Breast epithelium (tissue), 4 donors: ENCODE results near the gene OR51B6. TPM values are rescaled to one million over a fixed set of nuclear protein-coding genes. Genes with fewer than 3 reads are reported as not detected.
A peak's percentile ranks its signal among the peaks of the same experiment; 100 is the strongest.
"Not testable (repeated sequence)": the region's sequence is repeated elsewhere in the genome, so short reads cannot be mapped to it uniquely, and the experiment has no call there.

Experiments used
- DNase-seq, 2 donors: peaks; one replicate each; pipeline ENCODE4 v3.0.0-alpha.2; 2019; ENCODE audit warnings: low spot score in 2 of 2
- H3K27ac ChIP-seq, 2 donors: fragments of 200-600 bp; sonication (generic) in 1 of 2; one replicate each; pipeline ENCODE4 v1.5.1; 2016 to 2019; ENCODE audit warnings: mild to moderate bottlenecking in 1 of 2
- H3K27me3 ChIP-seq, 2 donors: fragments of 200-600 bp; sonication (generic) in 1 of 2; one replicate each; pipeline versions ENCODE4 v1.5.1 to v1.6.0; 2017 to 2019; ENCODE audit warnings: control low read depth in 1 of 2, mild to moderate bottlenecking in 1 of 2
- H3K36me3 ChIP-seq: fragments of 200-600 bp; one replicate; pipeline ENCODE4 v1.5.1; 2019
- H3K4me1 ChIP-seq, 2 donors: fragments of 200-600 bp; sonication (generic); one replicate each; pipeline ENCODE4 v1.5.1; 2016 to 2019; ENCODE audit warnings: control low read depth in 1 of 2
- H3K4me3 ChIP-seq, 3 donors: fragments of 200-600 bp; sonication (generic); 1 replicate in 2 of 3; 2 replicates in 1 of 3; pipeline ENCODE4 v1.5.1; 2016 to 2019; ENCODE audit warnings: mild to moderate bottlenecking in 3 of 3, moderate library complexity in 2 of 3
- H3K9me3 ChIP-seq, 2 donors: fragments of 200-600 bp; sonication (generic) in 1 of 2; one replicate each; pipeline ENCODE4 v1.5.1; 2016 to 2019; ENCODE audit warnings: control low read depth in 1 of 2
- POLR2A ChIP-seq: fragments of 450-650 bp; IDR thresholded peaks from one replicate; pipeline ENCODE4 v1.6.1; 2016; ENCODE audit warnings: antibody characterized with exemption, mild to moderate bottlenecking, moderate library complexity
- POLR2AphosphoS5 ChIP-seq, 3 donors: sonication (generic); formaldehyde crosslinking; IDR thresholded peaks; one replicate each; pipeline ENCODE4 v1.6.1; 2017; ENCODE audit warnings: antibody characterized with exemption in 3 of 3
- intact Hi-C: fragments of 100-400 bp; cut with DNase I; formaldehyde crosslinking; loops from one replicate; pipeline ENCODE4 v1.15.1; 2023; ENCODE audit warnings: low total_unique reads
- total RNA-seq, 3 donors: library from RNA; depleted of rRNA; stranded (reverse); fragments of >200 nt; gene quantifications; one replicate each; pipeline ENCODE4 v1.1.0, GENCODE V29; 2016
- TF ChIP-seq, protein P1 (sequence below), 3 donors: fragments of 450-650 bp; IDR thresholded peaks; one replicate each; pipeline ENCODE4 v1.5.1; 2016 to 2017; ENCODE audit warnings: antibody characterized with exemption in 3 of 3, mild to moderate bottlenecking in 3 of 3, moderate library complexity in 3 of 3

Gene OR51B6
- total RNA-seq, 3 donors from 2014 or later, result not detected

GRCh38 chr11:5364214-5364613, 12.9 kb downstream of the OR51B6 start:
- H3K4me1 ChIP-seq, result no peaks in the 10 kb centered on the region
- DNase-seq, result no peak
- no peaks in the 10 kb centered on the region for H3K36me3 ChIP-seq
- intact Hi-C loops, result no loop called here
- no peak overlapping the region for H3K4me3 ChIP-seq
- no peaks in the 10 kb centered on the region for H3K27me3 ChIP-seq
- H3K9me3 ChIP-seq, result no peaks in the 10 kb centered on the region
- no peak overlapping the region for H3K27ac ChIP-seq
- TF ChIP-seq POLR2AphosphoS5 (IDR thresholded peaks at IDR 0.05) (no peak), POLR2A (no peak)

DNA sequence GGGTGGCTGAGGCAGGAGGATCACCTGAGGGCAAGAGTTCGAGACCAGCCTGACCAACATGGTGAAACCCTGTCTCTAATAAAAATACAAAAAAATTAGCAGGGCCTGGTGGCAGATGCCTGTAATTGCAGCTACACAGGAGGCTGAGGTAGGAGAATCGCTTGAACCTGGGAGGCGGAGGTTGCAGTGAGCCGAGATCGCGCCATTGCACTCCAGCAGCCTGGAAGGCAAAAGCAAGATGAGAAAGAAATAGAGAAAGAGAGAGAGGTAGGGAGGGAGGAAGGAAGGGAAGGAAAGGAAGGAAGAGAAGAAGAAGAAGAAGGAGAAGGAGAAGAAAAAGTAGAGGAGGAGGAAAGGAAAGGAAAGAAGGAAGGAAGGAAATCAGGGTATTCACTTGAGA, 15.1 kb downstream of the OR51B6 start:
- H3K36me3 ChIP-seq, H3K9me3 ChIP-seq, H3K4me1 ChIP-seq, H3K27me3 ChIP-seq, H3K4me3 ChIP-seq, H3K27ac ChIP-seq, intact Hi-C loops, DNase-seq: not testable (repeated sequence)

GRCh38 chr11:5366856-5367255, 15.5 kb downstream of the OR51B6 start:
- intact Hi-C loops, result no loop called here
- TF ChIP-seq, protein P1, sequence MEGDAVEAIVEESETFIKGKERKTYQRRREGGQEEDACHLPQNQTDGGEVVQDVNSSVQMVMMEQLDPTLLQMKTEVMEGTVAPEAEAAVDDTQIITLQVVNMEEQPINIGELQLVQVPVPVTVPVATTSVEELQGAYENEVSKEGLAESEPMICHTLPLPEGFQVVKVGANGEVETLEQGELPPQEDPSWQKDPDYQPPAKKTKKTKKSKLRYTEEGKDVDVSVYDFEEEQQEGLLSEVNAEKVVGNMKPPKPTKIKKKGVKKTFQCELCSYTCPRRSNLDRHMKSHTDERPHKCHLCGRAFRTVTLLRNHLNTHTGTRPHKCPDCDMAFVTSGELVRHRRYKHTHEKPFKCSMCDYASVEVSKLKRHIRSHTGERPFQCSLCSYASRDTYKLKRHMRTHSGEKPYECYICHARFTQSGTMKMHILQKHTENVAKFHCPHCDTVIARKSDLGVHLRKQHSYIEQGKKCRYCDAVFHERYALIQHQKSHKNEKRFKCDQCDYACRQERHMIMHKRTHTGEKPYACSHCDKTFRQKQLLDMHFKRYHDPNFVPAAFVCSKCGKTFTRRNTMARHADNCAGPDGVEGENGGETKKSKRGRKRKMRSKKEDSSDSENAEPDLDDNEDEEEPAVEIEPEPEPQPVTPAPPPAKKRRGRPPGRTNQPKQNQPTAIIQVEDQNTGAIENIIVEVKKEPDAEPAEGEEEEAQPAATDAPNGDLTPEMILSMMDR (IDR thresholded peaks at IDR 0.05), result no peak
- TF ChIP-seq POLR2A (no peak), POLR2AphosphoS5 (IDR thresholded peaks at IDR 0.05) (no peak)
- no peak overlapping the region for H3K4me3 ChIP-seq
- H3K9me3 ChIP-seq, result no peaks in the 10 kb centered on the region
- no peaks in the 10 kb centered on the region for H3K27me3 ChIP-seq
- no peaks in the 10 kb centered on the region for H3K36me3 ChIP-seq
- no peak overlapping the region for H3K27ac ChIP-seq
- no peak for DNase-seq
- H3K4me1 ChIP-seq, result no peaks in the 10 kb centered on the region

DNA sequence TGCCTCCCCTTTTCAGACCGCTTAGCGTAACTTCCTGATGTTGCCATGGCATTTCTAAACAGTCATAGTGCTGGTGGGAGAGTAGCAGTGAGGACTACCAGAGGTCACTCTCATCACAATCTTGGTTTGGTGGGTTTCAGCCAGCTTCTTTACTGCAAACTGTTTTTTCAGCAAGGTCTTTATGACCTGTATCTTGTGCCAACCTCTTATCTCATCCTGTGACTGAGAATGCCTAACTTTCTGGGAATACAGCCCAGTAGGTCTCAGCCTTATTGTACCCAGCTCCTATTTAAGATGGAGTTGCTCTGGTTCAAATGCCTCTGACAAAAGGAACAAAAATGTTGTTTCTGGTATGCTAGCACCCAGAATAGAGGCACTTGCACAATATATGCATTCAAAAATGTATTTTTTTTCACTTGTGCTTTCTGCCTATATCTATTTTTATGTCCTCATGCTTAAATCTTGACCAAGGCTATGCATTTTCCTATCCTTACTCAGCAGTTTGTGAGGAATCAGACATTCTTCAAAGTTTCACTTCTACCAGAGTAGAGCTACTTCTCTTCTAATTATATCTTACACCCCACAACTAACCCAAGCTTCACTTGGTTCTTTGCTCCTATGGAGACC, 16.3 kb downstream of the OR51B6 start:
- TF ChIP-seq POLR2AphosphoS5 (IDR thresholded peaks at IDR 0.05) (no peak), POLR2A (no peak)
- TF ChIP-seq, protein P1 (IDR thresholded peaks at IDR 0.05), result no peak
- Histone ChIP-seq H3K27ac (no peak overlapping the region), H3K4me3 (no peak overlapping the region), H3K36me3 (no peaks in the 10 kb centered on the region), H3K9me3 (peaks cover 0 to 2% of the 10 kb centered on the region in 2 donors), H3K27me3 (no peaks in the 10 kb centered on the region), H3K4me1 (no peaks in the 10 kb centered on the region)
- DNase-seq, result no peak
- intact Hi-C loops, result no loop called here

- Histone ChIP-seq H3K9me3 (peaks cover 4 to 11% of the 10 kb centered on the region in 2 donors), H3K27ac (no peak overlapping the region), H3K36me3 (no peaks in the 10 kb centered on the region), H3K4me1 (no peaks in the 10 kb centered on the region), H3K4me3 (no peak overlapping the region), H3K27me3 (no peaks in the 10 kb centered on the region)
- intact Hi-C loops, result no loop called here
- TF ChIP-seq POLR2AphosphoS5 (IDR thresholded peaks at IDR 0.05), result no peak
- no peak for DNase-seq
Observed at GRCh38 chr11:5368502-5369043, 17.3 kb downstream of the OR51B6 start.

GRCh38 chr11:5369789-5370188, 18.5 kb downstream of the OR51B6 start:
- Histone ChIP-seq H3K27me3 (no peaks in the 10 kb centered on the region), H3K27ac (no peak overlapping the region), H3K4me1 (no peaks in the 10 kb centered on the region), H3K4me3 (no peak overlapping the region), H3K9me3 (peaks cover 4 to 11% of the 10 kb centered on the region in 2 donors), H3K36me3 (no peaks in the 10 kb centered on the region)
- DNase-seq, result no peak
- intact Hi-C loops, result no loop called here
- no peak for TF ChIP-seq POLR2AphosphoS5 (IDR thresholded peaks at IDR 0.05)

- intact Hi-C loops, result no loop called here
- DNase-seq, result peak in 1 of 2 donors; percentile 49
- no peaks in the 10 kb centered on the region for H3K4me1 ChIP-seq
- no peak overlapping the region for H3K4me3 ChIP-seq
- no peak for TF ChIP-seq POLR2AphosphoS5 (IDR thresholded peaks at IDR 0.05)
- TF ChIP-seq, protein P1 (IDR thresholded peaks at IDR 0.05), result peak in 2 of 3 donors; percentile 28 to 47
- no peaks in the 10 kb centered on the region for H3K9me3 ChIP-seq
- H3K27ac ChIP-seq, result no peak overlapping the region
- no peaks in the 10 kb centered on the region for H3K36me3 ChIP-seq
- no peaks in the 10 kb centered on the region for H3K27me3 ChIP-seq
Observed at GRCh38 chr11:5380740-5381342, 29.5 kb downstream of the OR51B6 start.
